Sigmoid colon (tissue), 7 donors: ENCODE results near the gene EFHD1. TPM values are rescaled to one million over a fixed set of nuclear protein-coding genes. Genes with fewer than 3 reads are reported as not detected.

Source experiments
- DNase-seq: peaks from one replicate; pipeline ENCODE4 v3.0.0-alpha.2; 2019
- H3K27ac ChIP-seq, 4 donors: fragments of 200-600 bp; sonication (generic); one replicate each; pipeline ENCODE4 v1.5.1; 2016 to 2019; ENCODE audit warnings: mild to moderate bottlenecking in 1 of 4
- H3K27me3 ChIP-seq, 3 donors: fragments of 200-600 bp; sonication (generic); one replicate each; pipeline ENCODE4 v1.5.1; 2019; ENCODE audit warnings: mild to moderate bottlenecking in 1 of 3
- H3K36me3 ChIP-seq, 4 donors: fragments of 200-600 bp; sonication (generic); one replicate each; pipeline ENCODE4 v1.5.1; 2016 to 2019
- H3K4me1 ChIP-seq, 4 donors: fragments of 200-600 bp; sonication (generic); one replicate each; pipeline ENCODE4 v1.5.1; 2017 to 2019
- H3K4me3 ChIP-seq, 4 donors: fragments of 200-600 bp; sonication (generic); one replicate each; pipeline ENCODE4 v1.5.1; 2017 to 2019; ENCODE audit warnings: mild to moderate bottlenecking in 2 of 4, moderate library complexity in 1 of 4
- H3K9me3 ChIP-seq, 4 donors: fragments of 200-600 bp in 3 of 4; sonication (generic) in 3 of 4; one replicate each; pipeline versions ENCODE4 v1.5.1 to v1.6.1; 2013 to 2019
- CTCF ChIP-seq, 4 experiments: fragments of 450-650 bp in 3 of 4; fragments of 200-600 bp in 1 of 4; IDR thresholded peaks; one replicate each; pipeline ENCODE4 v1.5.1; 2016 to 2019; ENCODE audit warnings: antibody characterized with exemption in 4 of 4, mild to moderate bottlenecking in 3 of 4, moderate library complexity in 2 of 4
- EP300 ChIP-seq, 4 donors: sonication (generic); formaldehyde crosslinking; IDR thresholded peaks; one replicate each; pipeline ENCODE4 v1.6.1; 2017; ENCODE audit warnings: antibody characterized with exemption in 4 of 4
- POLR2A ChIP-seq, 2 donors: fragments of 450-650 bp; IDR thresholded peaks; one replicate each; pipeline ENCODE4 v1.6.1; 2016; ENCODE audit warnings: antibody characterized with exemption in 2 of 2, mild to moderate bottlenecking in 2 of 2, moderate library complexity in 2 of 2
- POLR2AphosphoS5 ChIP-seq, 4 donors: sonication (generic); formaldehyde crosslinking; IDR thresholded peaks; one replicate each; pipeline ENCODE4 v1.6.1; 2017; ENCODE audit warnings: antibody characterized with exemption in 4 of 4
- WGBS, 2 donors: extraction: QIAGEN DNeasy Blood & Tissue Kit; methylation state at CpG; one replicate each; pipeline ENCODE4 v1.1.7; 2013; 5-methylcytosine and 5-hydroxymethylcytosine counted together
- intact Hi-C: fragments of 100-400 bp; cut with DNase I; formaldehyde crosslinking; loops from one replicate; pipeline ENCODE4 v1.15.1; 2023
- polyA plus RNA-seq, 3 donors: library from polyadenylated mRNA; stranded (reverse); fragments of 200-250 nt; gene quantifications; one replicate each; pipeline ENCODE4 v1.2.3, GENCODE V29; 2013
- total RNA-seq, 4 donors: library from RNA; depleted of rRNA; stranded (reverse); fragments of >200 nt; gene quantifications; one replicate each; pipeline ENCODE4 v1.1.0, GENCODE V29; 2016
- donor health status: healthy with polysubstance abuse.
- donor health status: Bipolar disorder and iron deficiency.
- donor health status: healthy.

Gene EFHD1
- total and polyA plus RNA-seq, 7 donors = 0.92 to 8.7 (median 4.2) TPM

DNA sequence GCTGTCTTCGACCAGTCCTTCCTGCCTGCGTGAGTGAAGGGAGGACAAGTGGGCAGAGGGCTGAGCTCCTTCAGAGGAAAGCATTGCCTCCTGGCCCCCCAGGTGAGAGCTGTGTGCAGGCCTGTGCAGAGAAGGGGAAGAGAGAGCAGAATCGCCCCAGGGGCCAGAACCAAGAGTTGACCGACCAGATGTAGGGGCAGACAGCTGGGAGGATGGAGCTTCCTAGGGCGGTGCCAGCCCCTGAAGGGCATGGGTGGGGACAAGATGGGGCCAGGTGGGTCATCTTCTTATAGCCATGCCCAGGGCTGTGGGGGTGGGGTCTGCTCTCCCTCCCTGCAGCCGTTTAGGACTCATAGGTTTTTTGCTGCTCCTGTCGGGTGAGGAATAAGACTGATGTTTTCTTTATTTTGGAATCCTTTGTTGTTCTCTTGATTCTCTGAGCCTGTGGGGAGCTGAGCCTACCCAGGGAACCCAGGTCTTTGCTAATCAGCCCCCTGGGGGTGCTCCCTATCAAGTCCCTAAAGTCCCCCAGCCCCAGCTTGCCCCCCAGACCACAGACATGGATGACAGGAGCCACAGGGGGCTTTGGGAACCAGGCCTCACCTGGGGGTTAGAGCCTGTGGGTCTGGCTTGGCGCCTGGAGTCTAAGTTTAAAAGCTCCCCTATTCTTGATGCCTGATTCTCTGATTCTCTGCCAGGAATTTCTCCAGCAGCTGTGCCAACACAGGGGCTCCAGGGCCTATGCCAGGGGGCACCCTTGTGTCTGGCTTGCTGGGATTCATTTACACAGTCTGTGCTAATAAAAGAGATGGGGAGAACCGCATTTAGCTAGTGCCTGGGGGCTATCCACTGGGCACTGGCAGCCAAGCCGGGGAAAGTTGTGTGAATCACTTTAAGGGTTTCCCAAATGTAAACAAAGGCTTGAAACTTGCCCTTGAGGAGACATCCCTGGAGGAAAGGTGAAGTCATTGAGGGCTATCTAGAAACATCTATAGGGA is 9.3 kb upstream of the EFHD1 start:
- intact Hi-C loops = no loop called here
- no peaks in the 10 kb centered on the region for H3K9me3 ChIP-seq
- H3K27ac ChIP-seq = no peak overlapping the region
- H3K4me1 ChIP-seq = no peaks in the 10 kb centered on the region
- H3K4me3 ChIP-seq = no peak overlapping the region
- DNase-seq = no peak
- no peaks in the 10 kb centered on the region for H3K36me3 ChIP-seq
- TF ChIP-seq EP300 (IDR thresholded peaks at IDR 0.05) (no peak), POLR2AphosphoS5 (IDR thresholded peaks at IDR 0.05) (no peak)
- H3K27me3 ChIP-seq = no peaks in the 10 kb centered on the region
- 76 to 81% methylated on average over 10 of the region's 10 CpGs for WGBS, 2 donors

- no peak overlapping the region for H3K27ac ChIP-seq
- intact Hi-C loops = no loop called here
- no peaks in the 10 kb centered on the region for H3K9me3 ChIP-seq
- WGBS, 2 donors = 64 to 85% methylated on average over 1 of the region's 1 CpG
- TF ChIP-seq POLR2AphosphoS5 (IDR thresholded peaks at IDR 0.05) (no peak), EP300 (IDR thresholded peaks at IDR 0.05) (no peak), POLR2A (IDR thresholded peaks at IDR 0.05) (no peak), CTCF (IDR thresholded peaks at IDR 0.05) (no peak)
- H3K4me3 ChIP-seq = no peak overlapping the region
- H3K36me3 ChIP-seq = no peaks in the 10 kb centered on the region
- DNase-seq = no peak
- peaks cover 0 to 21% (median 4%) of the 10 kb centered on the region in 3 donors for H3K27me3 ChIP-seq
- no peaks in the 10 kb centered on the region for H3K4me1 ChIP-seq
Observed at GRCh38 chr2:232626584-232626983, 6.8 kb upstream of the EFHD1 start.

DNA sequence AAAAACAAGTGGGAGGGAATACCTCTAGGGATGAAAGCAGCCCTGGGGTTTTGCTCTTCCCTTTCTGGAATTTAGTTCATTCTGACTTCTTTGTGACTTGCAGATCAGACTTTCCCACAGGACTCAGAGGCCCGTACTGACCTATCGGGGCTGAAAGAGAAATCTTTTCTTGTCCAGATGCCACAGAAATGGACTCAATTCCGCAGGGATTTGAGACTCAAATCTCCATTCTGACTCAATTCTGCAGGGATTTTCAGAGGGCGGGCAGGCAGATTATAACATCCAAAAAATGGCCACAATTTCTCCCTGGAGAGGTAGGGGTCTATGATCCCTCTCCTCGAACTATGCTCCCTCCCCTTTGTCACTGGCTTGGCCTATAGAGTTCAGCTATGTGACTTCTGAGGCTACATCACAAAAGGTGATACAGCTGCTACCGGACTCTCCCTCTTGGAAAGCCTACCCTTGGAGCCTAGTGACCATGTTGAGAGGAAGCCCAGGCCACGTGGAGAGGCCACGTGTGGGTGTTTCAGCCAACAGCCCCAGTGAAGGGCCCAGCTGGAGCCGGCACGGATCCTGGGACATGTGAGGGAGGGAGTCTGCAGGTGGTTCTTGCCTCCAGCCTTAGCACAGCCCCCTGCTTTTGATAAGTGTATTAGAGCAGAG is 4.8 kb upstream of the EFHD1 start:
- H3K36me3 ChIP-seq = no peaks in the 10 kb centered on the region
- H3K27me3 ChIP-seq = peaks cover 10 to 41% (median 23%) of the 10 kb centered on the region in 3 donors
- no peak overlapping the region for H3K4me3 ChIP-seq
- peak; percentile 81 for DNase-seq
- TF ChIP-seq POLR2AphosphoS5 (IDR thresholded peaks at IDR 0.05) = no peak
- no peak for TF ChIP-seq CTCF (IDR thresholded peaks at IDR 0.05)
- no peak for TF ChIP-seq EP300 (IDR thresholded peaks at IDR 0.05)
- TF ChIP-seq POLR2A (IDR thresholded peaks at IDR 0.05) = no peak
- intact Hi-C loops = no loop called here
- H3K27ac ChIP-seq = peak overlapping the region in 2 of 4 donors; percentile 23 to 46
- H3K9me3 ChIP-seq = no peaks in the 10 kb centered on the region
- peaks cover 0 to 16% (median 13%) of the 10 kb centered on the region in 4 donors for H3K4me1 ChIP-seq
- 83 to 88% methylated on average over 10 of the region's 10 CpGs for WGBS, 2 donors

GRCh38 chr2:232629129-232629475 is 4.3 kb upstream of the EFHD1 start:
- Histone ChIP-seq H3K9me3 (no peaks in the 10 kb centered on the region), H3K36me3 (no peaks in the 10 kb centered on the region), H3K27me3 (peaks cover 12 to 46% (median 28%) of the 10 kb centered on the region in 3 donors), H3K4me3 (no peak overlapping the region), H3K4me1 (peaks cover 0 to 21% (median 18%) of the 10 kb centered on the region in 4 donors), H3K27ac (peak overlapping the region in 2 of 4 donors; percentile 23 to 46)
- no peak for DNase-seq
- intact Hi-C loops = no loop called here
- no peak for TF ChIP-seq EP300 (IDR thresholded peaks at IDR 0.05)
- TF ChIP-seq POLR2AphosphoS5 (IDR thresholded peaks at IDR 0.05) = no peak
- no peak for TF ChIP-seq CTCF (IDR thresholded peaks at IDR 0.05)
- TF ChIP-seq POLR2A (IDR thresholded peaks at IDR 0.05) = no peak
- 79 to 88% methylated on average over 2 of the region's 2 CpGs for WGBS, 2 donors
